Cardiac ventricle fibroblast (primary cell): ENCODE results near the gene REPIN1. TPM values are rescaled to one million over a fixed set of nuclear protein-coding genes. Genes with fewer than 3 reads are reported as not detected.

Experiments
- total RNA-seq: library from RNA; depleted of rRNA; stranded (reverse); fragments of >200 nt; gene quantifications from 2 replicates; pipeline ENCODE4 v1.2.3, GENCODE V29; 2015

REPIN1 gene
- 25.9 and 41.2 TPM in 2 replicates for total RNA-seq

GRCh38 chr7:150368096-150368883, at the start of gene REPIN1:
REPIN1 (plus strand) TSS chr7:150368822; CDS start chr7:150369712, 890 bp downstream.

GRCh38 chr7:150322833-150323681, 45.6 kb upstream of the REPIN1 start, which contains the start of the genes ACTR3C and LRRC61:
ACTR3C (minus strand) TSS chr7:150323545; CDS start chr7:150295296, 28,249 bp downstream.
LRRC61 (plus strand) TSS chr7:150323355; CDS start chr7:150336862, 13,507 bp downstream.

GRCh38 chr7:150341263-150342120, 27.1 kb upstream of the REPIN1 start, which contains the start of gene RARRES2:
RARRES2 (minus strand) TSS chr7:150341629; CDS start chr7:150340609, 1,020 bp downstream.

GRCh38 chr7:150378853-150379440, 10.3 kb downstream of the REPIN1 start, which contains the start of gene ZNF775:
ZNF775 (plus strand) TSS chr7:150379330; CDS start chr7:150388471, 9,141 bp downstream.

Other genes with a start within 250 kb of the REPIN1 start
- 0.49 and 1.6 TPM in 2 replicates for gene LRRC61, start 45.5 kb upstream of the REPIN1 start, total RNA-seq
- under 0.01 TPM in 1 of 2 replicates, not detected in the other for gene ACTR3C, start 45.3 kb upstream of the REPIN1 start, total RNA-seq
- 24.6 and 30.5 TPM in 2 replicates for gene RARRES2, start 27.2 kb upstream of the REPIN1 start, total RNA-seq
- 3.2 and 6.6 TPM in 2 replicates for gene ZNF775, start 10.5 kb downstream of the REPIN1 start, total RNA-seq
- 0.62 and 0.64 TPM in 2 replicates for gene GIMAP8, start 81.8 kb downstream of the REPIN1 start, total RNA-seq
- 0.31 and 0.49 TPM in 2 replicates for gene GIMAP7, start 146.1 kb downstream of the REPIN1 start, total RNA-seq
- 0.54 and 0.56 TPM in 2 replicates for gene GIMAP4, start 198.6 kb downstream of the REPIN1 start, total RNA-seq